ENCODE results near the gene ADAM19.

DNA sequence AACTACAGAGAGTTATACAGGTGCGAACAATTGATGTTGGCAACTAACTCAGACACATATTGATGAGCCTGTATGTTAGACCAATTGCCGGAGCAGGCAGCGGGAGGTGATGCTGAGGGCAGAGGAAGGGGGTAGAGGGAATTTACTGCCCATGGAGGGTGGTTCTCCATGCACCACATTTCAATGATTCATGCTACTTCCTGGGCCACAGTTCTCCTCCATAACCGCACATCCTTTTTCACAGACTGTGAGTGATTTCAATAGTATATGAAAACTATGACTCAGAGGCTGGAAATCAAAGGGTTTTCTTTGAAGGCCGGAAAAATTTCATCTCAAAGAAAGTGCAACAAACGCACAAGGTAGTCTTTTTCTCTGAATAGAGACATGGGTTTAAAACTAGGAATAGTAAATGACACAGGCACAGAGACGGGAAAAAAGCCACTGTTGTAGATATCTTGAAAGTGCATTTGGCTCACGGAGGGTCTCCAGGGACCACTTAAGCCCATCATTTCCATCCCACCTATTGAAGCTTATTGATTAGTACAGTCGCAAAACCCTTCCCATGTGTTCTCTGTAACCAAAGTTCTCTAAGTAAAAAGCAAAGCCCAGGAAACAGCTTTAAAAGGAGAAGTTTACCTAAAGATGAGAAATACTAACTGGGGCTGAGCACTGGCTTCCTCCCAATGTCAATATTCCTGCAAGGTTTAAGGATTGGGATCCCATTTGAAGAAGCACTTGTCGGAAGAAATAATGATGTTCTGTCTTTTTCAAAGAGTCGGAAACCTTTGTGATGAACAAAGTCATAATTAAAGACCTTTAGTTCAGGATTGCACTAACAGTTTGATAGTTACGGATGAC lies 28.0 kb upstream of the ADAM19 start:
- TF ChIP-seq, protein P1, sequence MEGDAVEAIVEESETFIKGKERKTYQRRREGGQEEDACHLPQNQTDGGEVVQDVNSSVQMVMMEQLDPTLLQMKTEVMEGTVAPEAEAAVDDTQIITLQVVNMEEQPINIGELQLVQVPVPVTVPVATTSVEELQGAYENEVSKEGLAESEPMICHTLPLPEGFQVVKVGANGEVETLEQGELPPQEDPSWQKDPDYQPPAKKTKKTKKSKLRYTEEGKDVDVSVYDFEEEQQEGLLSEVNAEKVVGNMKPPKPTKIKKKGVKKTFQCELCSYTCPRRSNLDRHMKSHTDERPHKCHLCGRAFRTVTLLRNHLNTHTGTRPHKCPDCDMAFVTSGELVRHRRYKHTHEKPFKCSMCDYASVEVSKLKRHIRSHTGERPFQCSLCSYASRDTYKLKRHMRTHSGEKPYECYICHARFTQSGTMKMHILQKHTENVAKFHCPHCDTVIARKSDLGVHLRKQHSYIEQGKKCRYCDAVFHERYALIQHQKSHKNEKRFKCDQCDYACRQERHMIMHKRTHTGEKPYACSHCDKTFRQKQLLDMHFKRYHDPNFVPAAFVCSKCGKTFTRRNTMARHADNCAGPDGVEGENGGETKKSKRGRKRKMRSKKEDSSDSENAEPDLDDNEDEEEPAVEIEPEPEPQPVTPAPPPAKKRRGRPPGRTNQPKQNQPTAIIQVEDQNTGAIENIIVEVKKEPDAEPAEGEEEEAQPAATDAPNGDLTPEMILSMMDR (IDR thresholded peaks at IDR 0.05) = no peak
- no peak for TF ChIP-seq POLR2A (IDR thresholded peaks at IDR 0.05)
